Neural progenitor cell (in vitro differentiated cells): ENCODE data around the gene TNNT3. TPM values are rescaled to one million over a fixed set of nuclear protein-coding genes. Genes with fewer than 3 reads are reported as not detected.
"Not testable (repeated sequence)": the region's sequence is repeated elsewhere in the genome, so short reads cannot be mapped to it uniquely, and the experiment has no call there.

Experiments used
- DNase-seq: peaks from one replicate; pipeline ENCODE4 v3.0.0-alpha.2; 2016; ENCODE audit warnings: low spot score
- H2AFZ ChIP-seq: fragments of 200-600 bp; sonication (generic); replicated peaks from 2 replicates; pipeline ENCODE4 v1.6.1; 2016; ENCODE audit warnings: antibody characterized with exemption
- H3F3A ChIP-seq: fragments of 200-600 bp; sonication (generic); 2 replicates; pipeline ENCODE4 v1.6.1; 2016; ENCODE audit warnings: antibody characterized with exemption, low read depth
- H3K27ac ChIP-seq: fragments of 200-600 bp; sonication (generic); 2 replicates; pipeline ENCODE4 v1.5.1; 2016; ENCODE audit warnings: mild to moderate bottlenecking
- H3K27me3 ChIP-seq: fragments of 200-600 bp; sonication (generic); 2 replicates; pipeline ENCODE4 v1.6.1; 2016; ENCODE audit warnings: mild to moderate bottlenecking, moderate library complexity
- H3K36me3 ChIP-seq: fragments of 200-600 bp; sonication (generic); 2 replicates; pipeline ENCODE4 v1.5.1; 2016
- H3K4me1 ChIP-seq: fragments of 200-600 bp; sonication (generic); 2 replicates; pipeline ENCODE4 v1.6.1; 2016; ENCODE audit warnings: mixed run types
- H3K4me2 ChIP-seq: fragments of 200-600 bp; sonication (generic); 2 replicates; pipeline ENCODE4 v1.6.1; 2016
- H3K4me3 ChIP-seq: fragments of 200-600 bp; sonication (generic); 2 replicates; pipeline ENCODE4 v1.5.1; 2016
- H3K79me2 ChIP-seq: fragments of 200-600 bp; sonication (generic); 2 replicates; pipeline ENCODE4 v1.6.1; 2016; ENCODE audit warnings: low read depth
- H3K9ac ChIP-seq: fragments of 200-600 bp; sonication (generic); 2 replicates; pipeline ENCODE4 v1.6.1; 2016
- H3K9me3 ChIP-seq: fragments of 200-600 bp; sonication (generic); 2 replicates; pipeline ENCODE4 v1.5.1; 2016; ENCODE audit warnings: low read depth
- H4K20me1 ChIP-seq: fragments of 200-600 bp; sonication (generic); 2 replicates; pipeline ENCODE4 v1.6.1; 2016; ENCODE audit warnings: low read depth
- H3K27ac Mint-ChIP-seq: 3 replicates; pipeline ENCODE4 v1.8.0; 2021; ENCODE audit warnings: mixed read lengths
- H3K27me3 Mint-ChIP-seq: 2 replicates; pipeline ENCODE4 v1.8.0; 2022; ENCODE audit warnings: low read depth, mild to moderate bottlenecking, inconsistent platforms, moderate library complexity, mixed read lengths; ENCODE audit not compliant: insufficient read depth
- H3K36me3 Mint-ChIP-seq: 3 replicates; pipeline ENCODE4 v1.8.0; 2021; ENCODE audit warnings: mixed read lengths
- H3K4me1 Mint-ChIP-seq: 3 replicates; pipeline ENCODE4 v1.8.0; 2021; ENCODE audit warnings: mixed read lengths
- H3K4me3 Mint-ChIP-seq: 3 replicates; pipeline ENCODE4 v1.8.0; 2021; ENCODE audit warnings: mild to moderate bottlenecking, moderate library complexity, mixed read lengths
- H3K9me3 Mint-ChIP-seq: 3 replicates; pipeline ENCODE4 v1.8.0; 2020; ENCODE audit warnings: mixed read lengths
- CTCF ChIP-seq: fragments of 200-600 bp; sonication (generic); IDR thresholded peaks from 2 replicates; pipeline ENCODE4 v1.5.1; 2017; ENCODE audit warnings: antibody characterized with exemption, mild to moderate bottlenecking
- EZH2 ChIP-seq: fragments of 200-600 bp; sonication (generic); IDR thresholded peaks from 2 replicates; pipeline ENCODE4 v1.6.1; 2017; ENCODE audit warnings: antibody characterized with exemption, mild to moderate bottlenecking, moderate library complexity
- EZH2phosphoT487 ChIP-seq: fragments of 200-600 bp; sonication (generic); IDR thresholded peaks from 2 replicates; pipeline ENCODE4 v1.6.1; 2017; ENCODE audit warnings: antibody characterized with exemption
- total RNA-seq: library from RNA; depleted of rRNA; stranded (reverse); fragments of >200 nt; gene quantifications from 2 replicates; pipeline ENCODE4 v1.2.3, GENCODE V29; 2015; ENCODE audit warnings: low replicate concordance

The TNNT3 gene
- total RNA-seq, 1 donor from 2014 or later: 0.92 TPM

DNA sequence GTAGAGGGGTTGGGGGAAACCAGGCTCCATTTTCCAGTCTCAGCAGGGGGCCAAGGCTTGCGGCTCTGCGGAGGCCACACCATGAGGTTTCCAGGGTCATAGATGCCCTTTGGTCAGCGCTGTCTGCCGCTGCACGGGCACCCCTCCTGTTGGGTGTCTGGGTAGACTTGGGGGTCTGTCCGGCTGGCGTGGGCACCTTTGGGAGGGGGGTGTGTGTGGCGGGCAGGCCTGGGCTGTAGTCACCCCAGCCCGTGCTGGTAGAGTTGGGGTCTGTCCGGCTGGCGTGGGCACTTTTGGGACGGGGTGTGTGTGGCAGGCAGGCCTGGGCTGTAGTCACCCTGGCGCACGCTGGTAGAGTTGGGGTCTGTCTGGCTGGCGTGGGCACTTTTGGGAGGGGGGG lies 48.0 kb upstream of the TNNT3 start:
- no peaks in the 10 kb centered on the region for H3K4me1 ChIP-seq
- no peaks in the 10 kb centered on the region for H3K79me2 ChIP-seq
- H3K27me3 ChIP-seq: peaks cover 16% of the 10 kb centered on the region
- Mint-ChIP-seq H3K27me3 (peaks cover 15% of the 10 kb centered on the region), H3K36me3 (no peaks in the 10 kb centered on the region), H3K27ac (no peak overlapping the region), H3K4me3 (no peak overlapping the region), H3K9me3 (no peaks in the 10 kb centered on the region), H3K4me1 (peaks cover 33% of the 10 kb centered on the region)
- H3K9ac ChIP-seq: no peak overlapping the region
- peak; percentile 29 for DNase-seq
- H3K27ac ChIP-seq: no peak overlapping the region
- no peaks in the 10 kb centered on the region for H3K9me3 ChIP-seq
- TF ChIP-seq CTCF (no peak), EZH2phosphoT487 (no peak), EZH2 (no peak)
- H2AFZ ChIP-seq: no peak overlapping the region
- no peaks in the 10 kb centered on the region for H3F3A ChIP-seq
- H4K20me1 ChIP-seq: no peaks in the 10 kb centered on the region
- H3K4me3 ChIP-seq: no peak overlapping the region
- no peaks in the 10 kb centered on the region for H3K36me3 ChIP-seq
- no peak overlapping the region for H3K4me2 ChIP-seq

DNA sequence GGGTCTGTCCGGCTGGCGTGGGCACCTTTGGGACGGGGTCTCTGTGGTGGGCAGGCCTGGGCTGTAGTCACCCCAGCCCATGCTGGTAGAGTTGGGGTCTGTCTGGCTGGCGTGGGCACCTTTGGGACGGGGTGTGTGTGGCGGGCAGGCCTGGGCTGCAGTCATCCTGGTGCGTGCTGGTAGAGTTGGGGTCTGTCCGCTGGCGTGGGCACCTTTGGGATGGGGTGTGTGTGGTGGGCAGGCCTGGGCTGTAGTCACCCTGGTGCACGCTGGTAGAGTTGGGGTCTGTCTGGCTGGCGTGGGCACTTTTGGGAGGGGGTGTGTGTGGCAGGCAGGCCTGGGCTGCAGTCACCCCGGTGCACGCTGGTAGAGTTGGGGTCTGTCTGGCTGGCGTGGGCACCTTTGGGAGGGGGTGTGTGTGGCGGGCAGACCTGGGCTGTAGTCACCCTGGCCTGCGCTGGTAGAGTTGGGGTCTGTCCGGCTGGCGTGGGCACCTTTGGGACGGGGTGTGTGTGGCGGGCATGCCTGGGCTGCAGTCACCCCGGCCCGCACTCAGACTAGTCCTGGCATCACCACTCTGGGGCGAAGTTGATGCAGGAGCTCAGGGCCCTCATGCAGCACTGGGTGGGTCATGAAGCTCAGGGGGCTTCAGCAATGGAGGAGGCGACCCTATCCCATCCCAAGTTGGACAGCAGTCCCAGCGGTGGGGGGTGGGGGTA lies 47.1 kb upstream of the TNNT3 start:
- H4K20me1 ChIP-seq: no peaks in the 10 kb centered on the region
- Mint-ChIP-seq H3K9me3 (no peaks in the 10 kb centered on the region), H3K27ac (peak overlapping the region; percentile 63), H3K27me3 (peaks cover 15% of the 10 kb centered on the region), H3K4me1 (peaks cover 34% of the 10 kb centered on the region), H3K36me3 (no peaks in the 10 kb centered on the region), H3K4me3 (no peak overlapping the region)
- H3K36me3 ChIP-seq: no peaks in the 10 kb centered on the region
- no peak for DNase-seq
- no peak overlapping the region for H3K27ac ChIP-seq
- no peak overlapping the region for H2AFZ ChIP-seq
- TF ChIP-seq CTCF (no peak), EZH2 (no peak), EZH2phosphoT487 (no peak)
- no peaks in the 10 kb centered on the region for H3F3A ChIP-seq
- H3K27me3 ChIP-seq: peaks cover 16% of the 10 kb centered on the region
- H3K9ac ChIP-seq: no peak overlapping the region
- no peak overlapping the region for H3K4me3 ChIP-seq
- no peak overlapping the region for H3K4me2 ChIP-seq
- H3K79me2 ChIP-seq: no peaks in the 10 kb centered on the region
- H3K9me3 ChIP-seq: no peaks in the 10 kb centered on the region
- H3K4me1 ChIP-seq: no peaks in the 10 kb centered on the region

DNA sequence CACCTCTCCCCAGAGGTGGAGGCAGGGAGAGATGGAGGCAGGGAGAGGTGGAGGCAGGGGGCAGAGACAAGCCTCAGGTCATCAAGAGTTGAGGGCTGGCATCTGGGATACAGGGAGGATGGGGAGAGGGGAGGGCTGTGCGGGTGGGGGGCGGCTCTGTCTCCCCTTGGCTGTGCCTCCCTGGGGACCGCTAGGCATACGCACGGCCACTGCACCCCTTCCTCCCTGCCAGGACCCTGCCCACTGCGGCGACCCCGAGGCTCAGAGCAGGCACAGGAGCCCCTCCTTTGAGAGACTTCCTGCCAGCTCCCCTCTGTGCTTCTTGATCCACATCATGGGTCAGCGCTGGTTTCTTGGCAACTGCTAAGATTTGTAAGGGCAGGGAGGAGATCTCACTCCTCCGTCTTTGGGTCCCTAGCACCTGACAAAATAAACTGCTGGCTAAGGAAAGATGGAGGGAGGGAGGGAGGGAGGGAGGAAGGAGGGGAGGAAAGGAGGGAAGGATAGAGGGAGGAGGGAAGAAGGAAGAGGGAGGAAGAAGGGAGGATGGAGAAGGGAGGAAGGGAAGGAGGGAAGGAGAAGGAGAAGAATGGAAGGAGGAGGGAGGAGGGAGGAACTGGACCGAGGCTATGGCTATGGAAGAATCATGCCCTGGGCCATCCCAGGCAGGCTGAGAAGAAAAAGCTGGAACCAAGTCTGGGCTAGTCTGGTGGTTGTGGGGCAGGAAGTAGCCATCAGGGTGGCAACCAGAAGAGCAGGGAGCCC lies 46.3 kb upstream of the TNNT3 start:
- H3K9ac ChIP-seq: no peak overlapping the region
- no peaks in the 10 kb centered on the region for H4K20me1 ChIP-seq
- DNase-seq: peak; percentile 39
- peaks cover 16% of the 10 kb centered on the region for H3K27me3 ChIP-seq
- H3K4me3 ChIP-seq: no peak overlapping the region
- no peaks in the 10 kb centered on the region for H3K4me1 ChIP-seq
- H3K4me2 ChIP-seq: no peak overlapping the region
- H3K36me3 ChIP-seq: no peaks in the 10 kb centered on the region
- Mint-ChIP-seq H3K9me3 (no peaks in the 10 kb centered on the region), H3K4me1 (peaks cover 37% of the 10 kb centered on the region), H3K27me3 (peaks cover 17% of the 10 kb centered on the region), H3K27ac (peak overlapping the region; percentile 63), H3K36me3 (no peaks in the 10 kb centered on the region), H3K4me3 (peak overlapping the region; percentile 66)
- H3F3A ChIP-seq: no peaks in the 10 kb centered on the region
- no peak overlapping the region for H3K27ac ChIP-seq
- H2AFZ ChIP-seq: no peak overlapping the region
- no peaks in the 10 kb centered on the region for H3K79me2 ChIP-seq
- H3K9me3 ChIP-seq: no peaks in the 10 kb centered on the region
- TF ChIP-seq EZH2 (no peak), CTCF (no peak), EZH2phosphoT487 (no peak)

DNA sequence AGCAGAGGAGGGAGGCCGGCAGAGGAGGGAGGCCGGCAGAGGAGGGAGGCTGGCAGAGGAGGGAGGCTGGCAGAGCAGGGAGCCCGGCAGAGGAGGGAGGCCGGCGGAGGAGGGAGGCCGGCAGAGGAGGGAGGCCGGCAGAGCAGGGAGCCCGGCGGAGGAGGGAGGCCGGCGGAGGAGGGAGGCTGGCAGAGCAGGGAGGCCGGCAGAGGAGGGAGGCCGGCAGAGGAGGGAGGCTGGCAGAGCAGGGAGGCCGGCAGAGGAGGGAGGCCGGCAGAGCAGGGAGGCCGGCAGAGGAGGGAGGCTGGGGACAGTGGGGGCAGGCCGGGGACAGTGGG lies 45.7 kb upstream of the TNNT3 start:
- not testable (repeated sequence) for H3K36me3 ChIP-seq, H2AFZ ChIP-seq, H3K9ac ChIP-seq, H3K9me3 ChIP-seq, H4K20me1 ChIP-seq, H3K9me3 Mint-ChIP-seq, H3K27ac ChIP-seq, DNase-seq, H3K4me2 ChIP-seq, H3F3A ChIP-seq, H3K36me3 Mint-ChIP-seq, H3K79me2 ChIP-seq, H3K4me3 ChIP-seq, H3K4me1 ChIP-seq, H3K27ac Mint-ChIP-seq
- Mint-ChIP-seq H3K4me3 (peak overlapping the region; percentile 66), H3K27me3 (peaks cover 17% of the 10 kb centered on the region), H3K4me1 (peaks cover 37% of the 10 kb centered on the region)
- peaks cover 16% of the 10 kb centered on the region for H3K27me3 ChIP-seq

GRCh38 chr11:1874441-1875092 lies 44.9 kb upstream of the TNNT3 start:
- not testable (repeated sequence) for H3K27ac ChIP-seq, H3K4me3 Mint-ChIP-seq, H3K9me3 Mint-ChIP-seq, H3K4me1 ChIP-seq, H3K79me2 ChIP-seq, H3K27ac Mint-ChIP-seq, H3K36me3 Mint-ChIP-seq, H3K4me2 ChIP-seq, DNase-seq, H4K20me1 ChIP-seq, H3K36me3 ChIP-seq, H3F3A ChIP-seq, H3K9ac ChIP-seq, H2AFZ ChIP-seq, H3K4me3 ChIP-seq, H3K9me3 ChIP-seq
- Mint-ChIP-seq H3K27me3 (peaks cover 11% of the 10 kb centered on the region), H3K4me1 (peaks cover 30% of the 10 kb centered on the region)
- peaks cover 16% of the 10 kb centered on the region for H3K27me3 ChIP-seq
